GM10266 (cell line): ENCODE results near the gene TWIST1.

Experiments
- DNase-seq: peaks from one replicate; pipeline ENCODE4 v3.0.0; 2012; ENCODE audit errors: extremely low spot score
- CTCF ChIP-seq: IDR thresholded peaks from 2 replicates; pipeline ENCODE4 v1.5.1; 2012; ENCODE audit warnings: mild to moderate bottlenecking, low read depth; ENCODE audit not compliant: control insufficient read depth, insufficient read depth; ENCODE audit errors: missing control alignments

Gene TWIST1

GRCh38 chr7:19118636-19119371, 1.4 kb upstream of the TWIST1 start:
- DNase-seq, result no peak
- TF ChIP-seq CTCF, result no peak

- no peak for DNase-seq
These were observed 603 bp upstream of the TWIST1 start for GRCh38 chr7:19117870-19118608.

GRCh38 chr7:19116121-19117090, 1.0 kb downstream of the TWIST1 start:
- peak; percentile 56 for DNase-seq
- no peak for TF ChIP-seq CTCF

More at GRCh38 chr7:19117870-19118608, 603 bp upstream of the TWIST1 start:
- no peak for TF ChIP-seq CTCF

GRCh38 chr7:19114551-19114855, 2.9 kb downstream of the TWIST1 start:
- DNase-seq, result no peak
- TF ChIP-seq CTCF, result no peak

GRCh38 chr7:19113855-19114550, 3.4 kb downstream of the TWIST1 start:
- no peak for DNase-seq
- TF ChIP-seq CTCF, result no peak

GRCh38 chr7:19113002-19113350, 4.5 kb downstream of the TWIST1 start:
- DNase-seq, result no peak
- no peak for TF ChIP-seq CTCF
